HG03571 (cell line): ENCODE data around the gene TRMT112.
"Not testable (repeated sequence)": the region's sequence is repeated elsewhere in the genome, so short reads cannot be mapped to it uniquely, and the experiment has no call there.

ENCODE experiments used
- ATAC-seq: cut with Tn5 transposase; IDR thresholded peaks from one replicate; pipeline ENCODE4 v1.9.1; 2021; ENCODE audit not compliant: unreplicated experiment

The TRMT112 gene

DNA sequence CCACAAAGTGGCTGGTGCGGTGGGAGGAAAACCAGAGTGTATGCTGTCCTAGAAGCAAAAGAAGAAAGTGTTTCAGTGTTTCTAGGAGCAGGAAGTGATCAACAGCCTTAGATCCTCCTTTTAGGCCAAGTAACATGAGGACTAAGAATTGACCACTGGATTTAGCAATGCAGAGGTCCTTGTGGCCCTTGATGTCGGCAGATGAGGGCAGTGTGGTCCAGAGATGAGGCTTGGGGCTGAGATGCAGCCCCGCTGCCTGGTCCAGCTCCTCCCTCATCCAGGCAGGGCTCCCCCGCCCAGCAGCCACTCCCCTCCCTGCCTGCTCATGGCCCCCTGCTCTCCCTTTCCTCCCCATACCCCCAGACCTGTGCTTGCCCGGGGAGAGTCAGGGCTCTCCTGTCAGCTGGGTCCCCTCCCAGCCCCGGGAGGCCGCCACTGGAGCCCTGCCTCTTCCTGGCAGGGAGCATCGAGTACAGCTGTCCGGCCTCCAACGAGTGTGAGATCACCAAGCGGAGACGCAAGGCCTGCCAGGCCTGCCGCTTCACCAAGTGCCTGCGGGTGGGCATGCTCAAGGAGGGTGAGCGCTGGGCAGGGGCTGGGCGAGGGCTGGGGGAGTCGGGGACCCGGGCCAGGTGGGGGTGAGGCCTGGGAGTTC, 3.7 kb downstream of the TRMT112 start:
- no peak for ATAC-seq

- no peak for ATAC-seq
Measured at GRCh38 chr11:64312947-64313346, 4.4 kb downstream of the TRMT112 start.

DNA sequence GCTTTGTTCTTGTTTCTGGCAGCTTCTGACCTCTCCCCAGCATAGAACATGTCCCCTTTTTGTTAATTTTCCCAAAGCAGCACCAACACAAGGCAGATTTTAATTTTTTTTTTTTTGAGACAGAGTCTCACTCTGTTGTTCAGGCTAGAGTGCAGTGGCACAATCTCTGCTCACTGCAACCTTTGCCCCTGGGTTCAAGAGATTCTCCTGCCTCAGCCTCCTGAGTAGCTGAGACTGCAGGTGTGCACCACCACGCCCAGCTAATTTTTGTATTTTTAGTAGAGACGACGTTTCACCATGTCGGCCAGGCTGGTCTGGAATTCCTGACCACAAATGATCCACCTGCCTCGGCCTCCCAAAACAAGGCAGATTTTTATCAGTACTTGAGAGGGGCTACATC, 9.6 kb downstream of the TRMT112 start:
- not testable (repeated sequence) for ATAC-seq

GRCh38 chr11:64306876-64307622, 10.3 kb downstream of the TRMT112 start:
- no peak for ATAC-seq

DNA sequence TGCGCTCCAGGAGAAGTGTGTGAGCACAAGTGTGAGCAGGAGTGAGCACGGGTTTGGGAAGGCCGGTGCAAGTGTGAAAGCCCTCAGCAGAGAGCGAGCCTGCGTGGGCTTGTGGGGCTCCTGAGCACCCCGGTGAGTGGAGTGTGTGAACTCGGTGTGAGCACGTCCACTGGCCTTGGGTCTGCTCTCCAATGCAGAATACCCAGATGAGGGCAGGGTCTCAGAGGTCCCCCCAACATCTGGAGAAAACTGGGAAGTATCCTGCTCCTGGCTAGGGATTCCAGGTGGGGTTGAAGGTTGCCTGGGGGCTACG, 10.8 kb downstream of the TRMT112 start:
- no peak for ATAC-seq

DNA sequence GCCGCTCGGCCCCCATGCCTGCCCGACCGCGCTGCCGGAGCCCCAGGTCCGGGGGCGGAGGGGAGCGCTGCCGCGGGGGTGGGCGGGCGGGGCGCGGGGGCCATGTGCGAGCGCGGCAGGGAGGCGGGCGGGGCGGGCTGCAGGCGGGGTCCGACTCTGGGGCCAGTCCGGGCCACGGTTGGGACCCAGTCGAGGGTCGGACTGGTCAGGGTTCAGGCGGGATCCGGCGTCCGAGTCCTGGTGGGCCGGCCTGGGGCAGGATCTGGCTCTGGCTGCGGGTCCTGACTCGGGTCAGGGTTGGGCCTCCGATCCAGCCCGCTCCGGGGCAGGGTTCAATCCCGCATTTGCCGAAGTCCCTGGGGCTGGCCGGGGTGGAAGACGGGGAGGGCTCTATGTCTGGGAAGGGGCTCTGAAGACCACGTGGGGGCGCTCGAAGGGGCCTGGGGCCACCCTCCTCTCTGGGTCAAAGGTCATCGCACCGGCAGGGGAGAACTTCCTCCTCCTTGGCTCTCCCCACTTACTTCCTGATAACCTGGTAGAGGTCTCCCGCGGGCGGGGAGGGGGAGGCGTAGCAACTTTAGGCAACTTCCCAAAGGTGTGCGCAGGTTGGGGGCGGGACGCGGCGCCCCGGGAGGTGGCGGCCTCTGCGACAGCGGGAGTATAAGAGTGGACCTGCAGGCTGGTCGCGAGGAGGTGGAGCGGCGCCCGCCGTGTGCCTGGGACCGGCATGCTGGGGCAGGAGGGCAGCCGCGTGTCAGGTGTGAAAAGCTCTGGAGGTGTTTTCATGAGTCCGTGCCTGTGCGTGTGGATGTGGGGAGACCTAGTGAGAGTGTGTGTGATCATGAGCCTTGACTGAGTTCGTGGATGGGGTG, 11.4 kb downstream of the TRMT112 start:
- ATAC-seq: peak; percentile 9

GRCh38 chr11:64305075-64305690, 12.2 kb downstream of the TRMT112 start, which contains the start of gene ESRRA:
TSS of gene ESRRA (plus strand) at chr11:64305524. CDS start at chr11:64307180, 1,656 bp downstream.
- ATAC-seq: peak; percentile 54

DNA sequence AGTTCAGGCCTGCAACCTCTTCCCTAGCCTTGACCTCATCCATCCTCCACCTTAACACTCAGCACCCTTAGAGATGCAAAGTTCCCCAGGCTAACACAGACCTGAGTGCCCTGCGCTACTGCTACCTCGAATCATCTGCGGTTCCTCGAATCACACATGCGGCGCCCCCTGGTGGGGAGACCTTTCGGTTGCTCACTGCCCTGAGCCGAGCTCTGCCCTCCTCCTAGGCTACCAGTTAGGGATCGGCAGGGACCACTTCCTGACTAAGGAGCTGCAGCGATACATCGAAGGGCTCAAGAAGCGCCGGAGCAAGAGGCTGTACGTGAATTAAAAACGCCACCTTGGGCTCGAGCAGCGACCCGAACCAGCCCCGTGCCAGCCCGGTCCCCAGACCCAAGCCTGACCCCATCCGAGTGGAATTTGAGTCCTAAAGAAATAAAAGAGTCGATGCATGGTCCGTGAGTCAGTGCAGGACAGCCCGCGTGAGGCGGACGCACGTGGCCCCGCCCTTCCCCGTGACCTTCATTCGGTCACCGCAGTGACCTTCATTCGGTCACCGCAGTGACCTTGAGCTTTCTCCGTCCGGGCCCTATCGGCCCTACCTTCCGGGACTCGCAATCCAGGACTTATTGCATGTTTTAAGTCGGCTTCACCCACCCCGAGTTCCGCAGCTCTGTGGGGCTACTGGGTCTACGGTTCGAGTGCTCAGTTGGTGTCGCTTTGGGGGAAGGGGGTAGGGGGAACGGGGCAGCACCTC, 12.9 kb downstream of the TRMT112 start:
- peak; percentile 32 for ATAC-seq

DNA sequence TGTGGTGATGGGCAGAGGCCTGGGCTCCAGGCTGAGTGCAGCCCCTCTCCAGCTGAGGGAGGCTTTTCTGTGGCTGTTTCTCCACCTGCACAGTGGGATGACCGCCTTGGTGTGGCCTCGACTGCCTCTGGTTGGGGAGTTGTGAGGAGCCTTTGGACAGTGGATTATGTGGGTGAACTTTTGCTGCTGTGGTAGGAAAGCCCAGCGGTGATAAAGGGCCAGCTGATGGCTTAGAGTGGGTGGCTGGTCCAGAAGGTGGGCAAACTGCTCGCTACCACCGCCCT, 13.4 kb downstream of the TRMT112 start:
- ATAC-seq: no peak

DNA sequence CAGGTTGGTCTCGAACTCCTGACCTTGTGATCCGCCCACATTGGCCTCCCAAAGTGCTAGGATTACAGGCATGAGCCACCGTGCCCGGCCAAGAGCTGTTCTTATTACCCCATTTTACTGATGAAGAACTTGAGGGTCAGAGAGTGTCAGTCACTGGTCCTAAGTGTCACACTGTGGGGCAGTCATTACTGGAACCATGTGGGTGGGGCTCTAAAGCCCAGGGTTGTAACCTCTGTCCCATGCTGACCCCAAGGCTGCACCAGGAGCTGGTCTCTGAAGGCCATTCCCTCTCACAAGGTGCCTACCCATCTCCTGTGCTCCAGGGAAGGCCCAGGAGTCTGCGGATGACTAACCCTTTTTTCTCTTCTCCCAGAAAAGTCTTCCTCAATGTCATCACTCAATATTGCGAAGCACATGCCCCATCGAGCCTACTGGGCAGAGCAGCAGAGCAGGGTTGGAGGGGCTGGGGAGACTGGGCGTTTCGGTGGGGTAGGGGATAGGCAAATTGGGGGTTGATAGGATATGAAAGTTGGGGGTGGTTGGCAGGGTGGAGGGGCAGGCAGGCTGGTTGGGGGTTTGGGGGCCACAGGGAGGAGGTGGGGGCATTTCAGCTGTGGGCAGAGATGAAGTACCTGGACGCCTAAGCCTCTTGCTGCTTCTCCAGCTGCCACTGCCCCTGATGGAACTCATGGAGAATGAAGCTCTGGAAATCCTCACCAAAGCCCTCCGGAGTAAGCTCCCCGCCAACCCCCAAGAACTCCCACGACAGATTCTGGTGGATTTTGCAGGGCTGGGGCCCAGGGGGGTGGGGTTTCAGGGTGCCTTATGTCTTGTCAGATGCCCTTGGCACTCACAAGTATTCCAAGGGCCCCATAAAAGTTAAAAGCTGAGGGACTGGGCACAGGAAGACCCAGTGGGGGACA, 14.0 kb downstream of the TRMT112 start:
- no peak for ATAC-seq

GRCh38 chr11:64299847-64300648, 17.3 kb downstream of the TRMT112 start, which contains the start of gene CATSPERZ:
TSS of gene CATSPERZ (plus strand) at chr11:64300358. CDS start at chr11:64300411, 53 bp downstream.
- no peak for ATAC-seq

GRCh38 chr11:64298966-64299846, 18.2 kb downstream of the TRMT112 start:
- no peak for ATAC-seq

DNA sequence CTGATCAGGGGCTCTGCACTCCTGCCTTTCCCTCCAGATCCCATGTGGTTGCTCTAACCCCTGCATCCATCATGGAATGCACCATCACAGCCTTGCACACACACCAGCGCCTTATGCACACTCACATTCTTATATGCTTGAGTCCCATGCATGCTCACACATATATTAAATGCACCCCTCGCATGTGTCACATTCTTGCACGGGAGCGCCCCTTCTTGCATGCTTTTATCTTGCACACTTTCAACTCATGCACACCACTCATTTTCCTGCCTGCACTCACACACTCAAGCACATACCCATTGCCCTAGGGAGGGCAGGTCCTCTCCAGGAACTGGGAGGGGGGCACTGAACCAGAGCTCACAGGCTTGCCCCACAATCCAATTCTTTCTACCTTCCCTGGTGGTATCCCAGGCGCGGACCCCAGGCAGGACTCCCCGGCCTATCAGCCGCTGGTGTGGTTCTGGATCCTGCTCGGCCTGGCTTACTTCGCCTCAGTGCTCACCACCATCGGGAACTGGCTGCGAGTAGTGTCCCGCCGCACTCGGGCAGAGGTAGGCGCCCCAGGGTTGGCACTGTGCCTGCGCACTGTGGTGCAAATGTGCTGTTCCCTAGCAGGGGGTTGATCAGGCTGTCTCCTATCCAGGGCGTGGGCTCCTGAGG, 19.5 kb downstream of the TRMT112 start:
- no peak for ATAC-seq

DNA sequence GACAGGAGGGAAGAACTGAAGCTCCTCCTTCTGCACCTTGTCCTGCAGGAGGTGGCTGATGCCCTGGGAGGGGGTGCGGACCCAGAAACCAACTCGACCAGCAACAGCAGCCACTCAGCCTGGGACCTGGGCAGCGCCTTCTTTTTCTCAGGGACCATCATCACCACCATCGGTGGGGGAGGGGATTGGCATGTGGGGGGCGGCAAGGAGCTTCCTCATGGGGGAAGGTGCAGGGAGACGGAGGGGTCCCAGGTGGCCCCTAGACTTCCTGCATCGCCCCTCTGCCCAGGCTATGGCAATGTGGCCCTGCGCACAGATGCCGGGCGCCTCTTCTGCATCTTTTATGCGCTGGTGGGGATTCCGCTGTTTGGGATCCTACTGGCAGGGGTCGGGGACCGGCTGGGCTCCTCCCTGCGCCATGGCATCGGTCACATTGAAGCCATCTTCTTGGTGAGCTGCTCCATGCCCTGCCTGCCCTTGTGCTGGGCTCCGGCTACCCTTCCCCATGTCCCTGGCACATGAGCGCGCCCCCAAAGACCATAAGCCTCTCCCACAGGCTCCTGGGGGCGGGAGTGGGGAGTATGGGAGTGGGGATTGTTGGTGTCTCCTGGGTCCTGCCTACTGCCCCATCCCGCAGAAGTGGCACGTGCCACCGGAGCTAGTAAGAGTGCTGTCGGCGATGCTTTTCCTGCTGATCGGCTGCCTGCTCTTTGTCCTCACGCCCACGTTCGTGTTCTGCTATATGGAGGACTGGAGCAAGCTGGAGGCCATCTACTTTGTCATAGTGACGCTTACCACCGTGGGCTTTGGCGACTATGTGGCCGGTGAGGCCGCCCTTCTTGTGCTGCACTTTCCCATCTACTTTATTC, 20.3 kb downstream of the TRMT112 start:
- no peak for ATAC-seq

DNA sequence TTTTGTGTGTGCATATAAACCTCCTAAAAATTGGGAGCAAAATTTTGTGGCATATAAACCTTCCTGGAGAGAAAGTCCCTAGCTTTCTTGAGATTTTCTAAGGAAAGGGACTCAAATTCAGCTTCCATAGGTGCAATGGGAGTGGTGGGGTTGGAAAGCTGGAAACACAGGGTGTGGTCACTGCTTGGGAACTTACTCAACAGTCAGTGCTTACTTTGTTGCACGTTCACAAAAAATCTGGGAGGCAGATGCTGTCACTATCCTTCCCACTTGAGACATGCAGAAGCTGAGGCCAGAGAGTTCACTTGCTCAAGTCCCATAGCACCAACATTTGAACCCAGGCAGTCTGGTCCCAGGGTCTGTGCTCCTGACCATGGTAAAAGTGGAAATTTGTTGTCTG, 21.1 kb downstream of the TRMT112 start:
- ATAC-seq: no peak

GRCh38 chr11:64295760-64296159, 21.6 kb downstream of the TRMT112 start:
- ATAC-seq: no peak
